A549 treated with CpdA at 1 μM for 4 hours (cell line): ENCODE data around the gene UBE2L3. TPM values are rescaled to one million over a fixed set of nuclear protein-coding genes. Genes with fewer than 3 reads are reported as not detected.

Experiments
- total RNA-seq: library from RNA; stranded (reverse); fragments of 200-300 nt; extraction: Qiagen RNA extraction; gene quantifications from 5 replicates; pipeline ENCODE4 v1.2.3, GENCODE V29; 2022; ENCODE audit warnings: low read depth

UBE2L3 gene
- 64.1 to 72.4 TPM (median 65.7 TPM) in 5 replicates for total RNA-seq

DNA sequence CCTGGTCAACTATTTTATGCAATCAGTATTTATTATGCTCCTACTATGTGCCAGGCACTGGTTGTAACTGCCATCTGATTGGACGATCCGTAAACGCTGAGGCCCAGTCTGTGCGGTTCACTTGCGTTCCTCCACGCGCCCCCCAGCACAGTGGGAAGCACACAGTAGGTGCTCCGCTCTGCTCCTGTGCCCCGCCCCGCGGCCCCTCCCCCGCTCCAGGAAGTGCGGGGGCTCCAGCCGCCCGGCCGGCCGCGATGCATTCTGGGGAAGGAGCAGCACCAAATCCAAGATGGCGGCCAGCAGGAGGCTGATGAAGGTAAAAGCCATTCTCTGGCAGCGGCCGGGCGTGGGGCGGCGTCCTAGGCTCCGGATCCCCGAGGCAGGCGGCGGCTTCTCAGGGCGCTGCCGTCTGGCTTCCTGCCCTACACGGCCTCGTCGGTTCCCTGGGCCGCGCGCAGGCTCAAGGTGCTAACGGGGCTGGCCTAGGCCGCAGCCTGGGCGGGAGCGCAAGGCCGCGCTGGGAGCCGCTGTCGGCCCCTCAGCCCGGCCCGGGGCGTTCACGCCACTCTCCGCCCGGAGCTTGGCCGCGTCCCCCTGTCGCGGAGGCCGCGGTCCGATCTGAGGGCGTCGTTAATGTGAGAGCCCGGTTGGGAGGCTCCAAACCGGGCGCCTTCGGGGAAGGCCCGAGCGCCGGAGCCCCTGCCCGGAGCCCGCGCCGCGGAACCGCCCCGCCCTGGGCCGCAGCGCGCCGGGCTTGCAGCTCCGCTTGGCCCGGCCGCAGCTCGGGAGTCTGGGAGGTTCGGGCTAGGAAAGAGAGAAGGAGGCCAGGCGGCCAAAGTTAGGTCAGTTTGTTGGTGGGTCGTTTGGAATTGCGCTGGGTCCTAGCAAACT is at the start of gene UBE2L3:
Gene UBE2L3, plus strand, starts transcription at position 259 of the 891 bp plus-strand sequence. Its CDS starts 31 bp downstream, at position 290.

DNA sequence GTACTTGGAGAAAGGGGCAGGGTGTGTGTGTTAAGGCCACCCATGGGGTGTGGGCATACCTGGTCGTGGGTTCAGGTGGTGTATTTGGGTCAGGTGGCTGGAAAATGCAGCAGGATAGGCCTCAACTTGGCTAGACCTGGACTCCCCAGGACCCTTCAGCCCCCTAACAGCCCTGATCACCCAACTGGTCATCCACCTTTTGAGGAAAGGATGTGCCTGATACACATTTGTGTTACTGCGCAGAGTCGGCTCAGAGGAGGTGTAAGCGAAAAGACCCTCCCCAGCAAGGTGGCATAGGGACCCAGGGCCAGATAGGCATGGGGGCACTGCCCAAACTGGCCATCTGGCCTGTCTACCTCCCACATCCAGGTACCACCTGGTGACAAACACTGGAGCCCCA is 16.2 kb upstream of the UBE2L3 start, which contains the start of gene RIMBP3C:
Gene RIMBP3C, minus strand, starts transcription at position 101 of the 400 bp plus-strand sequence. CDS start 485 bp downstream, outside the sequence.

DNA sequence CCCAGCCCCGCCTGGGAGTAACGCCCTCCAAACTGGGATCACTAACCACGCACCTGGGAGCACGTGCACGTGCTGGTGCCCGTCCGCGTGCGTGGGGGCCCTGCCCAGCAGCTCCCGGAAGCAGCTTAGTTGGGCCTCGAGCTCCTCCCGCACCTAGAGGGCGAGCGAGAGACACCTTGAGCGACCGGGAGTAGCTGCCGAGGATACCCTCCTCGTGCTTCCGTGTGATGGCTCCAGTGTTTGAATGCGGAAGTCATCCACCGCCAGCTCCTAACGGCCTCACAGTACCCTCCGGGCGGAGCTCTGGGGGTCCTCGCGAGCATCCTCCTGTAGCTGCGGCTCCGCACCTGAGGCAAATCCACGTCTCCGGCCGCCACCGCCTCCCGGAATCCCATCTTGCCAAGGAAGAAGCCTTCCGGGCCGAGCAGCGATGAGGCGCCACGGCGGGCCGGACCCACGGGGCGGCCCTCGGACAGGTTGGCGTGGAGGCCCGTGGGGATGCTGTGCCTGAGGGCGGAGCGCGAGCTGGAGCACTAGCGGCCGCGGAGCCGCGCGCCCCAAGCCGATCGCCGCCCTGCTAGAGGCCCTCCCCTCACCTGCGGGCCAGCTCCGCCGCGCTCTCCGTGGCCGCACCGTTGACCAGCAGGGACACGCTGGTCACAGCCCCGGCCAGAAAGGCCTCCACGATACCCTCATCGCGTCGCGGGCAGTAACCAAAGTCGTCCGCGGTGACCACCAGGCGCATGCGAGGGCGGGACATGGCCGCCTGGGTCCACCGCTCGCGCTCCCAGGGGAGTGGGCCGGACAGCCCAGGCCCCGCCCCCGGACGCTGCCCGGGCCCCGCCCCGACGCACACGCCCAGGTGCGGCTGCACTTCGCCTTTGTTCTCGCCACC is 62.0 kb downstream of the UBE2L3 start, which contains the start of gene YDJC:
Gene YDJC, minus strand, starts transcription at position 768 of the 895 bp plus-strand sequence. Its CDS starts 8 bp downstream, at position 760.

DNA sequence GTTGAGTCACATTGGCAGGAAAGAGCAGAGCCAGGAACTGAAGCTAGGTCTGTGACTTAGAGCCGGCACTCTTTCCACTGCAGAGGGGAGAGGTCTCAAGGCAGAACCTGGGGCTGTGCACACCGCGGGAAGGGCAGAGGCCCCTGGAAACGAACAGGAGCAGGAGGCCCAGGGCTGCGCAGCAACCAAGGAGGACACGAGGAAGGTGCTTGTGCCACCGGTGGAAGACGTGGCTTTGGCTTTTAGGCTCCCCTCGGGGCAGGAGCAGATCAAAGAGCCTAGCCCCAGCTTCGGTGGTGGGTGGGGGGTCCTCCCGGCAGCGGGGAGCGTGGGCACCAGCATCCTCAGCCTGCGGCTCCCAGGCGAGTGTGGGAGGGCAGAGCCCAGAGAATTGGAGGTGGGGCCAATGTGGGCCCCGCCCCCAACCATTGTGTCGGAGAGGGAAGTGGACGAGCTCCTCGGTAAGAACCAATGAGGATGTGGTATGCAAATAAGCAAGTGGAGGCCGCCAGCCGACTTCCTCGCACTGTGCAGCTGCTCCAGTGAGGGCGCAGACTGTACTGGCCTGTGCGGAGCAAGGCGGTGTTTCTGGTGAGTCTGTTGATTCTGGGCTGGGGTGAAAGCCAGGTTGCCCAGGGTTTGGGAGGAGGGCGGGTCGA is 64.9 kb downstream of the UBE2L3 start, which contains the start of gene CCDC116:
Gene CCDC116, plus strand, starts transcription at position 524 of the 659 bp plus-strand sequence. CDS start 422 bp downstream, outside the sequence.

DNA sequence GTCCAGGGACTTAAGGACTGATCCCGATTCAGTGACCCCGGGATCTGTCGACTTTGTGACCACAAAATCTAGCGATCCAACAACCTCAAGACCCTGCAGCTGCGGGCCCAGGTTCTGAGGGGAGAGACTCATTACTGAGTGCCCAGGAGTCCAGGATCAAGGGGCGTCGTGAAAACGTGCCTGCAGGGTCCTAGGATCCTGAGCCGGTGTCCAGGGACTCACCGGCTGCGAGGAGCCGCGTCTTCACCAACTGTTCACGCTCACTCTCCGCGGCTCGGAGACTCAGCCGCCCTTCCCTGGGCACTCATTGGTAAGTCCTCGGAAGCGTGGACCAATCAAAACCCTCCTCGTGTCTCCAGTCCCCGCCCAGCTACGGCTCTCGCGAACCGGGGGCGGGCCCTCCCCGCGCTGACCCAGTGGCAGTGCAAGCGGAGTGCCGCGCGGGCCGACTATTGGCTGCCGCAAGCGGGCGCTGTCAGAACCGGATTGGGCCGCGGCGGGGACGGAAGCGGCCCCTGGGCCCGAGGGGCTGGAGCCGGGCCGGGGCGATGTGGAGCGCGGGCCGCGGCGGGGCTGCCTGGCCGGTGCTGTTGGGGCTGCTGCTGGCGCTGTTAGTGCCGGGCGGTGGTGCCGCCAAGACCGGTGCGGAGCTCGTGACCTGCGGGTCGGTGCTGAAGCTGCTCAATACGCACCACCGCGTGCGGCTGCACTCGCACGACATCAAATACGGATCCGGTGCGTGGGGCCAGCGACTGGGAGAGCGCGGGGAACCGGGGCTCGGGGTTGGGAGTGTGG is 74.5 kb downstream of the UBE2L3 start, which contains the start of gene SDF2L1:
Gene SDF2L1, plus strand, starts transcription at position 514 of the 795 bp plus-strand sequence. Its CDS starts 35 bp downstream, at position 549.

Other genes starting within 250 kb of the UBE2L3 start
- 0.48 to 0.72 TPM (median 0.57 TPM) in 5 replicates for gene RIMBP3B, start 184.0 kb upstream of the UBE2L3 start, total RNA-seq
- 2.2 to 2.9 TPM (median 2.8 TPM) in 5 replicates for gene HIC2, start 150.3 kb upstream of the UBE2L3 start, total RNA-seq
- gene TMEM191C, start 100.3 kb upstream of the UBE2L3 start, total RNA-seq = 0.61 to 1.1 TPM (median 0.87 TPM) in 5 replicates
- gene RIMBP3C, start 16.3 kb upstream of the UBE2L3 start, total RNA-seq = 0.10 to 0.26 TPM (median 0.24 TPM) in 5 replicates
- 35.1 to 59.9 TPM (median 55.6 TPM) in 5 replicates for gene YDJC, start 62.3 kb downstream of the UBE2L3 start, total RNA-seq
- gene CCDC116, start 65.0 kb downstream of the UBE2L3 start, total RNA-seq = 0.05 to 0.22 TPM (median 0.08 TPM) in 4 of 5 replicates, not detected in the other
- 37.8 to 83.4 TPM (median 71.1 TPM) in 5 replicates for gene SDF2L1, start 74.6 kb downstream of the UBE2L3 start, total RNA-seq
- 16.2 to 24.1 TPM (median 22.2 TPM) in 5 replicates for gene PPIL2, start 98.3 kb downstream of the UBE2L3 start, total RNA-seq
- 0.09 to 0.67 TPM (median 0.22 TPM) in 5 replicates for gene YPEL1, start 168.1 kb downstream of the UBE2L3 start, total RNA-seq